HG03378 (cell line): ENCODE measurements around the gene ATG16L2.
"Not testable (repeated sequence)": the region's sequence is repeated elsewhere in the genome, so short reads cannot be mapped to it uniquely, and the experiment has no call there.

Experiments used
- ATAC-seq: cut with Tn5 transposase; IDR thresholded peaks from one replicate; pipeline ENCODE4 v1.9.1; 2021; ENCODE audit warnings: mild to moderate bottlenecking, moderate library complexity; ENCODE audit not compliant: unreplicated experiment

Gene ATG16L2

GRCh38 chr11:72779495-72780128 lies 34.6 kb upstream of the ATG16L2 start:
- no peak for ATAC-seq

- ATAC-seq: no peak
These were observed 33.7 kb upstream of the ATG16L2 start for GRCh38 chr11:72780296-72781062.

- ATAC-seq: no peak
These were observed 33.2 kb upstream of the ATG16L2 start for GRCh38 chr11:72781063-72781312.

GRCh38 chr11:72781313-72782080 lies 32.7 kb upstream of the ATG16L2 start:
- ATAC-seq: no peak

- ATAC-seq: no peak
These were observed 31.9 kb upstream of the ATG16L2 start for GRCh38 chr11:72782081-72782920.

- no peak for ATAC-seq
These were observed 30.9 kb upstream of the ATG16L2 start for GRCh38 chr11:72783144-72783905.

- no peak for ATAC-seq
These were observed 29.5 kb upstream of the ATG16L2 start for GRCh38 chr11:72784662-72785061.

- no peak for ATAC-seq
These were observed 27.7 kb upstream of the ATG16L2 start for GRCh38 chr11:72786305-72787215.

GRCh38 chr11:72787216-72788104 lies 26.8 kb upstream of the ATG16L2 start:
- no peak for ATAC-seq

- no peak for ATAC-seq
These were observed 26.0 kb upstream of the ATG16L2 start for GRCh38 chr11:72788241-72788640.

- ATAC-seq: no peak
These were observed 24.6 kb upstream of the ATG16L2 start for GRCh38 chr11:72789493-72790131.

- not testable (repeated sequence) for ATAC-seq
These were observed 23.0 kb upstream of the ATG16L2 start for GRCh38 chr11:72791228-72791627.

GRCh38 chr11:72792437-72793021 lies 21.7 kb upstream of the ATG16L2 start:
- no peak for ATAC-seq

GRCh38 chr11:72793076-72793424 lies 21.2 kb upstream of the ATG16L2 start:
- ATAC-seq: peak; percentile 6

- peak; percentile 70 for ATAC-seq
These were observed 20.5 kb upstream of the ATG16L2 start, which contains the start of gene STARD10 for GRCh38 chr11:72793425-72794367. TSS of gene STARD10 (minus strand) at chr11:72794047. CDS start at chr11:72781181, 12,866 bp downstream.

GRCh38 chr11:72798361-72798760 lies 15.8 kb upstream of the ATG16L2 start:
- ATAC-seq: no peak
